ENCODE measurements around the gene TMEM219.
"Not testable (repeated sequence)": the region's sequence is repeated elsewhere in the genome, so short reads cannot be mapped to it uniquely, and the experiment has no call there.

Gene TMEM219

GRCh38 chr16:29996766-29997250 lies 34.9 kb downstream of the TMEM219 start:
- DNase-seq: no peak

GRCh38 chr16:29999605-30000004 lies 37.7 kb downstream of the TMEM219 start:
- DNase-seq: no peak

GRCh38 chr16:30000735-30001631 lies 39.1 kb downstream of the TMEM219 start:
- no peak for DNase-seq

DNA sequence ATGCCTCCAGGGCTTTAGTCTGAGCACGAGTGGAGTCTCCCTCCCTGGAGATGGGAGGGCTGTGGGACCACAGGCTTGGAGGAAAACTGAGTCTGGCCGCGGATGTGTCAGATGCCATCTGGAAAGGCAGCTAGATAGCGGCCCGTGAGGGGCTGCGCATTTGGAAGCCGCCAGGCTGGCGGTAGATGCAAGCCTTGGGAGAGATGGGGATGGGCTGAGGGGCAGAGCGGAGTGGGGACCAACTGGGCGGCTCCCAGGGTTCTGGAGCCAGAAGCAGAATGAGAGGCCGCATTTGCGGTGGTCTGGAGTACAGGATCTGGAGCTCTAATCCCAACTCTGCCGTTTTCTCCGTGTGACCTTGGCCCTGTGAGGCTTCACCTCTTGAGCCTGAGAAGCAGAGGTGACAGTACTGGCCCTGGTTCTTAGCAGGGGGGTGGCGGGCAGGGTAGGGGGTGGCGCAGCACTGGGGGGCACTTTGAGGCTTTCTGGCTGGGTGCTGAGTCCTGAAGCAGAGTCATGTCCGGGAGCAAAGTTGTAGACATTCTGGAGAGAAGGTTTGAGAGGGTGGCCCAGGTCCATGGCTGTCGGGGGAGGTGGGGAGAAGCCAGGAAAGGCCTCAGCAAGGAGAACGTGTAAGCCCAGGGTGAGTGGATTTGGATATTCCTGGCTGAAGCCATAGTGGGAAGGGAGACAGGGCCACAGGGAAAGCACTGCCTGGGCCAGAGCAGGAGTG lies 40.9 kb downstream of the TMEM219 start:
- no peak for DNase-seq

DNA sequence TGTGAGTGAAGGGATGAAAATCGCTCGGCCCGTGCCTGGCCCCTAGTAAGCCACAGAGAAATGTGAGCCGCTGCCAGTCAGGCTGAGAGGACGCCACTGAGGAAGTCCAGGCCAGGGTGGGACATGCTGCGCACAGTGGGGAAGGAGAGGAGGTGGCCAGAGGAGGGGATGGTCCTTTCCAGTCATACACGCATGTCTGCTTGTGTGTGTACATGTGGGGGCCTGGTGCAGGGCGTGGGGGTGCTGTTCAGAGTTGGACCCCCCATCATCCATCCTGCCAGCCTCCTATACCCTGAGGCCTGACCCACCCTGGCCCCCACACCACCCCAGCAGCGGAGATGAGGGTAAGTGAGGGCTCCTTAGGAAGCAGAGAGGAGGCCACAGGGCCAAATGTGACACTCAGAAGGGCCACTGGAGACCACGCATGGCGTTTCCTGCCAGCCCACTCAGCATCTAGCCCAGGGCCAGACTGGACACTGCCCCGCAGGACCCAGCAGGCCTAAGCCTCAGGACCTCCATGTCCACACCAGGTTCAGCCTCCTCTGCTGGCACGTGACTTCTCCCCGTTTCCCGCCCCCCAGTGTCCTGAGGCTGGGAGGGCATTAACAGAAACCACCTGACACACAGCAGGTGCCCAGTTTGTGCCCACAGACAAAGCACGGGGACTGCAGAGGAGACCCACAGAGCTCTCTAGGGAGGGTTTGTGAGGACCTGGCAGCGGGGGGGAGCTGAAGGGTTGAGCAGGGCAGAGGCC lies 42.0 kb downstream of the TMEM219 start:
- no peak for DNase-seq

DNA sequence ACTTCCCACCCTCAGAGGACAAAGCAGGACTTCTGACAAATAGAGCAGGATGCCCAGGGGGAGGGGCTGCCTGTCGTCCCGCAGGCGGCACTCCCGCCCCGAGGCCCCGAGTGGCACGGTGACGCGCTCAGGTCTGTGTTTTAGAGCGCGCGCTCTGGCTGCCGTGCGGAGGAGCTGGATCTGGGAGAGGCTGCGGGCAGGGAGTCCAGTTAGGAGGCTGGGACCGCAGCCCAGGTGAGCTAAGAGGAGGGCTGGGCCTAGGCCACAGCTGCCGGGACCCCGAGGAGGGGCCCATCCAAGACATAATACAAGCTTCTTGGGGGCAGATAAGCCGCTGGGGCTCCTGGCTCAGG lies 42.5 kb downstream of the TMEM219 start:
- no peak for DNase-seq

DNA sequence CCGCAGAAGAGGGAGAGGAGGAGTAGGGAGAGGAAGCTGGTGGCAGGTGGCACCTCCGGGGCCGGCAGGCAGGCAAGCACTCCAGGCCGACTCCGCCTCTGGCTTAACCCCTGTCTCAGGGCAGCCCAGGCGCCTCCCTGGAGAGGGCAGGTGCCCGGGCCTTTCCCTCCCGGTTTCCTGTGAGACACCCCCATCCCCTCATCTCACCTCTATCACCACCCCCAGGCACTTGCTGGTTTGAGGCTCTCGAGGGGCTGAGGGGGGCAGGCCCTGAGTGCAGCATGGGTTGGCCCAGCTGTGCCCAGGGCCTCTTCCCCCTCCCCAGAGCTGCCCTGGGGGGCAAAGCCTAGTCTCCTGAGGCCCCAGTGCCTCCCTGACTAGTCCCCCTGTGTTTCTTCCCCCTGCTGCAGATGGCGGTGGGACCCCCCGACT lies 42.9 kb downstream of the TMEM219 start:
- DNase-seq: no peak

DNA sequence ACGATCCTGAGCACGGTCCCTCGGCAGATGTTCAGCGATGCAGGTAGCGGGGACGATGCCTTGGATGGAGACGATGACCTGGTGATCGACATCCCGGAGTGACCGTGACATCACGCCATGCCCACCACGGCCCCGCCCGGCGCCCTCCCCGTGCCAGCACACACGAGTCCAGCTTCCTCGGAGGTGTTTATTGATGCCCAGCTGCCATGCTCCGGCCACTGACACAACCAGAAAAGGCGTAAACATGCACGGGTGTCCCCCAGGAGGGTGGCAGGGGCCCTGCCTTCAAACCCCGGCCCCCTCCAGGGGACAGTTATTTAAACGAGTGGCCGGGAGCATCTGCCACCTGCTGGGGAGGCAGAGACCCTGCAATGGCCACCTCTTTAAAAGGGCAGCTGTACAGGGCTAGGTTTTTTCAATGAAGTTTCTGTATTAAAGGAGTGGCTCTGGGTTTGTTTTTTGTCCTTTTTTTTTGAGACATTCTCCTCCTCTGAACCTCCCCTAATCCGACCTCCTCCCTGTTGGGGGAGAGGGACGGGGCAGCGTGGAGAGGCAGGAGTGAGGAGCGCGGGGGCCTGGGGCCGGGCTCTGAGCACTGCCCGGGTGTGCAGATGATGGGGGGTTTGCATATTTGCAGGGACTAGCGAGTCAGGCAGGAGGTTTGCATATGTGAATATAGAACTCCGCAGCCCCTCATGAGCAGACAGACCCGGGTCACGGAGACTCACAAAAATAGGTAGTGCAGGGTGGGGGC lies 43.6 kb downstream of the TMEM219 start:
- peak; percentile 52 for DNase-seq

DNA sequence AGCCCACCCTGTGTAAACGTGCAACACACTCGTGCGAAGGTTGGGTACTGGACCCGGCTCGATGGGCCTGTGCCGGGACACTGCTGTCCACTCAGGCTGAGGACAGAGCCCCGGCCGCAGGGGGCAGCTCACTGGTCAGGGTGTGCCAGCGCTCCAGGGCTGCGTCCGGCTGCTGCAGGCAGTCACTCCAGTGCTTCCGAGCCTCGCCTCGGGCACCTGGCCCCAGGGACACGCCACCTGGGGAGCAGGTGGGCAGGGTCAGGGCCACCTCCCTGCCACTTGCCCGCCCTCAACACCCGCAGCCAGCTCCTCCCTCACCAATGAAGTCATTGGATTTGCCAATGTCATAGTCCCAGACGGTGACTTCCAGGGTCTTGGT lies 44.2 kb downstream of the TMEM219 start:
- DNase-seq: no peak

- DNase-seq: no peak
These were observed 44.9 kb downstream of the TMEM219 start for GRCh38 chr16:30006659-30007377.

DNA sequence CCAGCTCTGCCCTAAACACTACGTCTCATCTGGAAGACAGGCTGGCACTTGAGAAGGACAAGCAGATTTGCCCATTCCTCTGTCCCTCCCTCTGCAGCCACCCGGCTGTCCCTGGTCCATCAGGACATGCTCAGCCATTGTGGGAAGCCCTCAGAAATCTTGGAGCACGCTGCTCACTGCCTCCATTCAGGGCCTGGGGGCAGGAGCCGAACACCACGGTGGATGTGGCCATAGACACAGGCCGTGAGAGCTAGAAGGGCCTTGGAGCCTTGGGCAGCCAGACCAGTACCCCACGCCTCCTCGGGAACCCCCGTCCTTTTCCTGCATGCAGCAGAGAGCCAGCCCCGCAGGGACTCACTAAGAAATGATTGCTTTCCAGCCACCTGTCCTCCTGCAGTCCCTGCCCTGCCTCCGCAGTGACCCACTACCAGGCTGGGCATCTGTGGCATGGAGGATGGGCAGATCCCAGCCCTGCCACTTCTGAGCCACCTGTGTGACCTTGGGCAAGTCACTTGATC lies 45.6 kb downstream of the TMEM219 start:
- no peak for DNase-seq

DNA sequence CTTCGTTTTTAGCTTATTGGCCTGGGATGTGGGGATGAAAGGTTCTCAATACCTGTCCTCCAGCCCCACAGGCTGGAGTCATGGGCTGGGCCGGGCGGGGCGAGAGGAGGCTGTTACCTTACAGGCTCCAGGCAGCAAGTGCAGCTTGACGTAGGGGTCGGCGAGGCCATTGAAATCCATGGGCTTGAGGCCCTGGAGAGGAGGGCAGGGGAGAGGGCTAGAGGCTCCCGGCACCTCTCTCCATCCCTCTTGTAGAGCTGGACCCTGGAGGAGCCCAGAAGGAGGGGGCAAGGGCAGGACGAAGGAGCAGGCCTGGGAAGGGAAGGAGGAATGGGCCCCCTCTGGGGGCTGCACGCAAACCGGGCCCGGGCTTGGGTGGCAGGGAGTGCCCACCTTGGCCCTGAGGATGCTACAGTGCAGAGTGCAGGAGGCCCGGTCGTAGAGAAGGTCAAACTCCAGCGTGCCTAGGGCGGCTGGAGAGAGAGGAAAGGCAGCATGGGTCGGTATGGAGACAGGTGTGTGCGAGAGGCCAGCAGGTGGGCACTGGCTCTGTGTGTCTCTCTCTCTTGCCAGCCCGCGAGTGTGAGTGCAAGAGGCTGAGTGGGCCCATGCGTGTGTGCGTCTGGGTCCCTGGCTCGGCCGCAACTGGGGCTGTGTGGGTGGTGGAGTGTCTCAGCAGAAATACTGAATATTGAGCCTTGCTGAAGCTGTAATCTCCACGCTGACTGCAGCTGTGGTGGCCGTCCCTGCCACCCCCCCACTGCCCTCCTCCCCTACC lies 47.4 kb downstream of the TMEM219 start:
- no peak for DNase-seq

DNA sequence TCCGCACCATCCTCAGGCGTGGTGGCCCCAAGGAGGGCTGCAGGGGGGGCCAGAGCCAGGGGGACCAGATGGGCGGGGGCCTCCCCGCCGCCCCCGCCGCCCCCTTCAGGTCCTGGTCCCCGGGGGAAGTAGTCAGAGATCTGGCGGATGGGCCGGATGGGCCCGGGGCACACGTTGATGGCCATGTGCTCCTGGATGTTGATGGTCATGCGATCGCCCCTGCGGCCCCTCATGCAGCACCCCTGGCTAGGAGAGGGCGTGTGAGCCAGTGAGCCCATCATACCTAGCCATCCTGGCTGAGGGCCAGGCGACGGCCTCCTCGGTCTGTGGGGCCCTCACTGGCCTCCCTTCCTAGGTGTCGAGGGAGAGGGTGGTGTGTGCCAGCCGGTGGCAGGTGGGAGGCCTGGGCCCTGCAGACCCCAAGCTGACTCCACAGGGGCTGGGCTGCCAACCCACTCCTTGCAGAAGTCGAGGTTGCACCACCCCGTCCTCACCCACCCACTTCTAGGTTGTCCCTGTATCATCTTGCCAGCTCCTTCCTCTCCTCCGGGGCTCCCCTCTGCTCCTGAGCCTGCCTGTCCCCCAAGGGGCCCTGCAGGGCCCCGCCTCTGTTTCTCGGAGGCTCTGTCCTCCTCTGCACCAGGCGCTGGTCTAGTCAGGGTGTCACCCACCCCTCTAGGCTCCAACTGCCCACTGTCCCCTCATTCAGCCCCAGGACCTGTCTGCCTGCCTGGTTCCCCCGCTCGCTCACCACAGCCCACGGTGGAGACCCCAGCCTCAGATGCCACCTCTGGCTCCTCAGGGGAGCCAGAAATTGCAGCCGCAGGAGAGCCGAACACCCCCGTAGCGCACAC lies 48.3 kb downstream of the TMEM219 start:
- no peak for DNase-seq

- peak; percentile 49 for DNase-seq
These were observed 49.2 kb downstream of the TMEM219 start, which contains the start of gene DOC2A for GRCh38 chr16:30010844-30011713. TSS of gene DOC2A (minus strand) at chr16:30011027. CDS start at chr16:30010222, 805 bp downstream.

- no peak for DNase-seq
These were observed 50.0 kb downstream of the TMEM219 start for GRCh38 chr16:30011714-30012504.

DNA sequence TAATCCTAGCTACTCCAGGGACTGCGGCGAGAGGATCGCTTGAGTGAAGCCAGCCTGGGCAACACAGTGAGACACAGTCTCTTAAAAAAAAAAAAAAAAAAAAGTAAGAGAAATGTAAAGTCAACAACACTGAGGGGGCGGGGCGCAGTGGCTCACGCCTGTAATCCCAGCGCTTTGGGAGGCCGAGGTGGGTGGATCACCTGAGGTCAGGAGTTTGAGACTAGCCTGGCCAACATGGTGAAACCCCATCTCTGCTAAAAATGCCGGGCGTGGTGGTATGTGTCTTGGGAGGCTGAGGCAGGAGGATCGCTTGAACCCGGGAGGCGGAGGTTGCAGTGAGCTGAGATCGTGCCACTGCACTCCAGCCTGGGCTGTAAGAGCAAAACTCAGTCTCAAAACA lies 50.7 kb downstream of the TMEM219 start:
- not testable (repeated sequence) for DNase-seq

DNA sequence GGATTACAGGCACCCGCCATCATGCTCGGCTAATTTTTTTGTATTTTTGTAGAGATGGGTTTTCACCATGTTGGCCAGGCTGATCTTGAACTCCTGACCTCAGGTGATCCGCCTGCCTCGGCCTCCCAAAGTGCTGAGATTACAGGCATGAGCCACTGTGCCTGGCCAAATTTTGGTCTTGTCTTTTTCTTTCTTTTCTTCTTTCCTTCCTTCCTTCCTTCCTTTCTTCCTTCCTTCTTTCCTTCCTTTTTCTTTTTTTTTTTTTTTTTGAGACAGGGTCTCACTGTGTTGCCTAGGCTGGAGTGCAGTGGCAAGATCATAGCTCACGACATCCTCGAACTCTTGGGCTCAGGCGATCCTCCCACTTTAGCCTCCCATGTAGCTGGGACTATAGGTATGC lies 53.6 kb downstream of the TMEM219 start:
- not testable (repeated sequence) for DNase-seq
